HL-60/S4 treated with retinoic acid at 250 ng/mL for 4 days and 3 days (cell line): Measurements from ENCODE around the gene CES5A.
"Not testable (repeated sequence)": the region's sequence is repeated elsewhere in the genome, so short reads cannot be mapped to it uniquely, and the experiment has no call there.

Experiments
- in situ Hi-C: fragments of 300-500 bp; cut with MboI; formaldehyde crosslinking; loops from 2 replicates; pipeline ENCODE4 v1.7.0; 2022; ENCODE audit warnings: low sequenced_read_pairs

CES5A gene

GRCh38 chr16:55875273-55875672 is at the start of gene CES5A:
TSS of gene CES5A (minus strand) at chr16:55875373. CDS start at chr16:55875221, 152 bp downstream.
- in situ Hi-C loops: no loop called here

GRCh38 chr16:55922662-55923061 is 47.5 kb upstream of the CES5A start:
- in situ Hi-C loops: no loop called here

GRCh38 chr16:55917373-55918160 is 42.4 kb upstream of the CES5A start:
- in situ Hi-C loops: no loop called here

- in situ Hi-C loops: no loop called here
Measured at GRCh38 chr16:55915096-55915827, 40.1 kb upstream of the CES5A start.

GRCh38 chr16:55914383-55914782 is 39.2 kb upstream of the CES5A start:
- in situ Hi-C loops: no loop called here

GRCh38 chr16:55913716-55914115 is 38.5 kb upstream of the CES5A start:
- in situ Hi-C loops: no loop called here

- in situ Hi-C loops: not testable (repeated sequence)
Measured at GRCh38 chr16:55913121-55913520, 37.9 kb upstream of the CES5A start.

- in situ Hi-C loops: no loop called here
Measured at GRCh38 chr16:55912022-55912421, 36.8 kb upstream of the CES5A start.

GRCh38 chr16:55911616-55912015 is 36.4 kb upstream of the CES5A start:
- in situ Hi-C loops: no loop called here

- in situ Hi-C loops: no loop called here
Measured at GRCh38 chr16:55909876-55910275, 34.7 kb upstream of the CES5A start.

GRCh38 chr16:55908641-55909040 is 33.5 kb upstream of the CES5A start:
- in situ Hi-C loops: no loop called here

GRCh38 chr16:55907661-55908060 is 32.5 kb upstream of the CES5A start:
- in situ Hi-C loops: no loop called here

- in situ Hi-C loops: no loop called here
Measured at GRCh38 chr16:55906123-55906522, 30.9 kb upstream of the CES5A start.

- in situ Hi-C loops: no loop called here
Measured at GRCh38 chr16:55905651-55906050, 30.5 kb upstream of the CES5A start.

GRCh38 chr16:55901566-55902217 is 26.5 kb upstream of the CES5A start:
- in situ Hi-C loops: no loop called here

- in situ Hi-C loops: no loop called here
Measured at GRCh38 chr16:55900616-55901393, 25.6 kb upstream of the CES5A start.

- in situ Hi-C loops: no loop called here
Measured at GRCh38 chr16:55899857-55900256, 24.7 kb upstream of the CES5A start.

- in situ Hi-C loops: no loop called here
Measured at GRCh38 chr16:55898592-55898991, 23.4 kb upstream of the CES5A start.

- in situ Hi-C loops: no loop called here
Measured at GRCh38 chr16:55892821-55893220, 17.6 kb upstream of the CES5A start.

GRCh38 chr16:55889518-55889917 is 14.3 kb upstream of the CES5A start:
- in situ Hi-C loops: no loop called here

- in situ Hi-C loops: no loop called here
Measured at GRCh38 chr16:55888546-55888945, 13.4 kb upstream of the CES5A start.
